Skeletal muscle cell (primary cell): Measurements from ENCODE around the gene CHAF1B.
A peak's percentile ranks its signal among the peaks of the same experiment; 100 is the strongest.
"Not testable (repeated sequence)": the region's sequence is repeated elsewhere in the genome, so short reads cannot be mapped to it uniquely, and the experiment has no call there.

Source experiments
- DNase-seq: peaks from one replicate; pipeline ENCODE4 v3.0.0-alpha.2; 2010; ENCODE audit warnings: low read depth
- H3K4me3 ChIP-seq: 2 replicates; pipeline ENCODE4 v1.5.1; 2011; ENCODE audit warnings: low read depth, mild to moderate bottlenecking, control low read depth, low read length, moderate library complexity

The CHAF1B gene

GRCh38 chr21:36385233-36386030 is at the start of gene CHAF1B:
CHAF1B (plus strand) TSS chr21:36385392; CDS start chr21:36386137, 745 bp downstream.
- DNase-seq: peak; percentile 13
- H3K4me3 ChIP-seq: peak within 1 kb of the TSS; percentile 59

GRCh38 chr21:36337099-36337509 is 48.1 kb upstream of the CHAF1B start:
- H3K4me3 ChIP-seq: no peak overlapping the region
- DNase-seq: no peak

GRCh38 chr21:36338975-36339374 is 46.2 kb upstream of the CHAF1B start:
- no peak for DNase-seq
- no peak overlapping the region for H3K4me3 ChIP-seq

- H3K4me3 ChIP-seq, DNase-seq: not testable (repeated sequence)
Measured at GRCh38 chr21:36342581-36342980, 42.6 kb upstream of the CHAF1B start.

GRCh38 chr21:36344931-36345330 is 40.3 kb upstream of the CHAF1B start:
- H3K4me3 ChIP-seq: no peak overlapping the region
- no peak for DNase-seq

GRCh38 chr21:36347278-36347961 is 37.8 kb upstream of the CHAF1B start:
- no peak for DNase-seq

GRCh38 chr21:36347962-36348328 is 37.2 kb upstream of the CHAF1B start:
- no peak for DNase-seq
- no peak overlapping the region for H3K4me3 ChIP-seq

More at GRCh38 chr21:36347278-36347961, 37.8 kb upstream of the CHAF1B start:
- H3K4me3 ChIP-seq: no peak overlapping the region

GRCh38 chr21:36349315-36349714 is 35.9 kb upstream of the CHAF1B start:
- DNase-seq: no peak
- H3K4me3 ChIP-seq: no peak overlapping the region

GRCh38 chr21:36350282-36350910 is 34.8 kb upstream of the CHAF1B start:
- no peak for DNase-seq

GRCh38 chr21:36354918-36355680 is 30.1 kb upstream of the CHAF1B start:
- no peak for DNase-seq
- H3K4me3 ChIP-seq: no peak overlapping the region

More at GRCh38 chr21:36350282-36350910, 34.8 kb upstream of the CHAF1B start:
- no peak overlapping the region for H3K4me3 ChIP-seq

GRCh38 chr21:36355868-36356267 is 29.3 kb upstream of the CHAF1B start:
- no peak overlapping the region for H3K4me3 ChIP-seq
- DNase-seq: no peak

- H3K4me3 ChIP-seq: no peak overlapping the region
- DNase-seq: no peak
Measured at GRCh38 chr21:36359185-36359584, 26.0 kb upstream of the CHAF1B start.

- DNase-seq: no peak
Measured at GRCh38 chr21:36369064-36369685, 16.0 kb upstream of the CHAF1B start.

GRCh38 chr21:36375994-36376393 is 9.2 kb upstream of the CHAF1B start:
- no peak for DNase-seq
- no peak overlapping the region for H3K4me3 ChIP-seq

More at GRCh38 chr21:36369064-36369685, 16.0 kb upstream of the CHAF1B start:
- no peak overlapping the region for H3K4me3 ChIP-seq

GRCh38 chr21:36377391-36377842 is 7.8 kb upstream of the CHAF1B start:
- H3K4me3 ChIP-seq: no peak overlapping the region
- no peak for DNase-seq

GRCh38 chr21:36379251-36379650 is 5.9 kb upstream of the CHAF1B start:
- no peak for DNase-seq

GRCh38 chr21:36381841-36382589 is 3.2 kb upstream of the CHAF1B start:
- H3K4me3 ChIP-seq: no peak overlapping the region
- no peak for DNase-seq

More at GRCh38 chr21:36379251-36379650, 5.9 kb upstream of the CHAF1B start:
- H3K4me3 ChIP-seq: no peak overlapping the region

GRCh38 chr21:36382722-36383121 is 2.5 kb upstream of the CHAF1B start:
- not testable (repeated sequence) for DNase-seq, H3K4me3 ChIP-seq
